UCSD-AML1 (cell line): ENCODE data around the gene MYH3.
"Not testable (repeated sequence)": the region's sequence is repeated elsewhere in the genome, so short reads cannot be mapped to it uniquely, and the experiment has no call there.

Experiments used
- DNase-seq: peaks from one replicate; lab custom pipeline; 2025; ENCODE audit not compliant: unreplicated experiment; lab: John Stamatoyannopoulos, UW

MYH3 gene

GRCh38 chr17:10657148-10657547, at the start of gene MYH3:
MYH3 (minus strand) TSS chr17:10657309; CDS start chr17:10655064, 2,245 bp downstream.
- DNase-seq: no peak

GRCh38 chr17:10705727-10706126, 48.6 kb upstream of the MYH3 start:
- no peak for DNase-seq

- peak; percentile 17 for DNase-seq
These were observed 45.5 kb upstream of the MYH3 start for GRCh38 chr17:10702574-10702973.

- DNase-seq: no peak
These were observed 42.7 kb upstream of the MYH3 start for GRCh38 chr17:10699856-10700255.

- DNase-seq: no peak
These were observed 41.1 kb upstream of the MYH3 start for GRCh38 chr17:10698096-10698818.

- peak; percentile 93 for DNase-seq
These were observed 40.3 kb upstream of the MYH3 start, which contains the start of the genes ADPRM and SCO1 for GRCh38 chr17:10697092-10698081. ADPRM (plus strand) TSS chr17:10697594; CDS start chr17:10704927, 7,333 bp downstream. SCO1 (minus strand) TSS chr17:10697533; CDS start chr17:10697507, 26 bp downstream.

- not testable (repeated sequence) for DNase-seq
These were observed 38.8 kb upstream of the MYH3 start for GRCh38 chr17:10695875-10696407.

- no peak for DNase-seq
These were observed 30.4 kb upstream of the MYH3 start for GRCh38 chr17:10687499-10687898.

- no peak for DNase-seq
These were observed 26.7 kb upstream of the MYH3 start for GRCh38 chr17:10683853-10684252.

- no peak for DNase-seq
These were observed 24.8 kb upstream of the MYH3 start for GRCh38 chr17:10681866-10682446.

GRCh38 chr17:10674704-10675103, 17.6 kb upstream of the MYH3 start:
- DNase-seq: no peak

GRCh38 chr17:10673312-10673711, 16.2 kb upstream of the MYH3 start:
- no peak for DNase-seq

- no peak for DNase-seq
These were observed 11.7 kb upstream of the MYH3 start for GRCh38 chr17:10668775-10669174.

- DNase-seq: no peak
These were observed 9.8 kb upstream of the MYH3 start for GRCh38 chr17:10666906-10667305.

- no peak for DNase-seq
These were observed 7.5 kb upstream of the MYH3 start for GRCh38 chr17:10664571-10664970.

GRCh38 chr17:10663231-10663630, 6.1 kb upstream of the MYH3 start:
- DNase-seq: no peak

GRCh38 chr17:10661437-10661836, 4.3 kb upstream of the MYH3 start:
- DNase-seq: no peak

- DNase-seq: no peak
These were observed 770 bp upstream of the MYH3 start for GRCh38 chr17:10657879-10658278.

- no peak for DNase-seq
These were observed 3.1 kb downstream of the MYH3 start for GRCh38 chr17:10653987-10654386.

- peak; percentile 23 for DNase-seq
These were observed 4.0 kb downstream of the MYH3 start for GRCh38 chr17:10652984-10653659.

GRCh38 chr17:10651927-10652326, 5.2 kb downstream of the MYH3 start:
- DNase-seq: no peak
